Measurements from ENCODE around the gene WBP2NL.
A peak's percentile ranks its signal among the peaks of the same experiment; 100 is the strongest.

WBP2NL gene

DNA sequence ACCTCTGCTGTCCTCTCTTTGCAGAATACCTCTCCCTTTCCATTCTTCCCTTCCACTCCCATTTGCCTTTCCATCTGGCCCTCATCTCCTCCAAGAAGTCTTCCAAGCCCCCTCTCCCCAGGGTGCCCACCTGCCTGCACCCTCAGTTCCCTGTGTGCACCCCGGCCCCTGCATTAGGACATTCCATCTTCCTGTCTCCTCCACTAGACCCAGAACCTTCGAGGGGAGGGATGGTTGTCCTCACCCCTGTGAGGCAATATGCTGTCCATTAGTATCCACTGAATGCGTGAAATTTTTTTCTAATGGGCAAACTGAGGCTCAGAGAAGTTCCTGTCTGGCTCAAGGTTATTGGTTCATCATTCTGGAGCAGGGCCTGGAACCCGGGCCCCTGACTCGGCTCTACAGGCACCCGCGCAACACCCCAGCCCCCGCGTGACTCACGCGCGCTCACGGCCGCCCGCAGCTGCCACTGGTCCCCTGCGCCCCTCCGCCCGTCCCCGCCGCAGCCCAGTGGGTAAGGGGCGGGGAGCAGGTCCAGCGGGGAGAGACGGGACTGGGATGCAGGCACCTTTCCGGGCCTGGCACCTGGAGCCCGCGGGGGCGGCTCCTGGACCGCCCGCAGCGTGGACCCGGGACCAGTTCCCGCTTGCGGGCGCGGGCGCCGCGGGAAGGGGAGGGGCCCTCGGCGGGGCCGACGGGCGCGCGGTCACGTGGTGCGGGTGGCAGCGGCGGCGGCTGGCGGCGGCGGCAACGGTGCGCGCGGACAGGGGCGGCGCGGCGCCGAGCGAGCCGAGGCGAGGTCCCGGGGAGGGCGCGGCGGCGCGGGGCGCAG lies 22.3 kb upstream of the WBP2NL start:
- TF ChIP-seq FOXM1 (IDR thresholded peaks at IDR 0.05; ENCODE audit: borderline replicate concordance, low read depth) (no peak), CREB1 (IDR thresholded peaks at IDR 0.05; ENCODE audit: low read depth) (no peak), ZBTB7A (IDR thresholded peaks at IDR 0.05; ENCODE audit: low read depth) (0 out of 2 replicates have a peak, but pooled peaks have one; percentile 53), EP300 (IDR thresholded peaks at IDR 0.05; ENCODE audit: borderline replicate concordance) (no peak), REST (IDR thresholded peaks at IDR 0.05; ENCODE audit: low read depth) (no peak)
- TF ChIP-seq, protein P1, sequence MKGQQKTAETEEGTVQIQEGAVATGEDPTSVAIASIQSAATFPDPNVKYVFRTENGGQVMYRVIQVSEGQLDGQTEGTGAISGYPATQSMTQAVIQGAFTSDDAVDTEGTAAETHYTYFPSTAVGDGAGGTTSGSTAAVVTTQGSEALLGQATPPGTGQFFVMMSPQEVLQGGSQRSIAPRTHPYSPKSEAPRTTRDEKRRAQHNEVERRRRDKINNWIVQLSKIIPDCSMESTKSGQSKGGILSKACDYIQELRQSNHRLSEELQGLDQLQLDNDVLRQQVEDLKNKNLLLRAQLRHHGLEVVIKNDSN (IDR thresholded peaks at IDR 0.05) = peak; percentile 86
- TF ChIP-seq, protein P2, sequence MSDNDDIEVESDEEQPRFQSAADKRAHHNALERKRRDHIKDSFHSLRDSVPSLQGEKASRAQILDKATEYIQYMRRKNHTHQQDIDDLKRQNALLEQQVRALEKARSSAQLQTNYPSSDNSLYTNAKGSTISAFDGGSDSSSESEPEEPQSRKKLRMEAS (IDR thresholded peaks at IDR 0.05) = peak; percentile 23; the same call in 1 of the 2 replicates

DNA sequence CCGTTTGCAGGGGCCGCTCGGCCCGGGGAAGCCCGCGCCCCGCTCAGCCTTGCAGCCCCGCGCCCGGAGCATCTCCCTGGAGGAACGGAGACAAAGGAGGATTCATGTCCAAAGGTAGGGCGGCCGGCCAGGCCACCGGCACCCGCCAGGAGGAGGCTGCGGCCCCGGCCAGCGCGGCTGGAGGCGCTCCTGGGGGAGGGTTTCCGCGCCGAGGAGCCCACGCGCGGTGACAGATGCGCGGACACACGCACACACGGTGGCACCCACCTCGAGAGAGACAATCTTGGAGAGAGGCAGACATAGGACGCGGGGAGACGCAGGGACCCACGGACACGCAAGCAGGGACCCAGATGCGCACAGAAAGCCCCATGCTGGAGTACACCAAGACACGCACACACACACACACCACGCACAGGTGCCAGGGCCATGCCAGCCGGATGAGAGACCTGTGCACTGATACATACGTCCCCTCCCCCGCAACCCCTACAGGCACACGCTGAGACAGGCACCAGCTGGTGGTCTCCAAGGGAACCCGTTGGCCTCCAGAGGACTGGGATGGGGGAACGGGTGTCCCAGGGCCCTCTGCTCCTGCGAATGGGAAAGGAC lies 21.5 kb upstream of the WBP2NL start:
- no peak for TF ChIP-seq CREB1 (IDR thresholded peaks at IDR 0.05; ENCODE audit: low read depth)
- no peak for TF ChIP-seq RAD21 (IDR thresholded peaks at IDR 0.05; ENCODE audit: low read depth)

DNA sequence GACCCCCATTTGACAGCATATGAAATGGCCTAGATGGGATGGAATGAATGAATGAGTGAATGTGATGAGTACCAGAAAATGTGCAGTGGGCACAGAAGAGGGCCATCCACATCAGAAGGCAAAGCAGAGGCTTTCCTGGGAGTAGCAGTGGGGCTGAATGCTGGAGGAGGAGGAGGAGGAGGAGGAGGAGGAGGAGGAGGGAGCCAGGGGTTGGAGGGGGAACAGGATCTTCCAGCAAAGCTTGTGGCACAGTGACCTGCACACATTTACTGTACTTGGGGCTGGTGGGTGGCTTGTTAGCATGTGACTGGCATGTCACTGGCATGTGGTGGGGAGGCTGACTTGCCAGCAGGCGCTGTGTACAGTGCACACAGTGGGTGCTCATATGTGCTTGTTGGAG lies 19.9 kb upstream of the WBP2NL start:
- TF ChIP-seq YY1 (IDR thresholded peaks at IDR 0.05; ENCODE audit: low read depth) (no peak), ZBTB7A (IDR thresholded peaks at IDR 0.05; ENCODE audit: low read depth) (no peak), FOXM1 (IDR thresholded peaks at IDR 0.05; ENCODE audit: borderline replicate concordance, low read depth) (no peak), EGR1 (IDR thresholded peaks at IDR 0.05) (no peak), CEBPB (IDR thresholded peaks at IDR 0.05) (no peak), EP300 (IDR thresholded peaks at IDR 0.05; ENCODE audit: borderline replicate concordance) (no peak), TCF12 (IDR thresholded peaks at IDR 0.05; ENCODE audit: low read depth) (no peak), REST (IDR thresholded peaks at IDR 0.05; ENCODE audit: low read depth) (no peak), RAD21 (IDR thresholded peaks at IDR 0.05; ENCODE audit: low read depth) (no peak), CREB1 (IDR thresholded peaks at IDR 0.05; ENCODE audit: low read depth) (no peak), TAF1 (IDR thresholded peaks at IDR 0.05; ENCODE audit: low read depth) (no peak), TEAD4 (IDR thresholded peaks at IDR 0.05) (no peak), NFIC (IDR thresholded peaks at IDR 0.05) (no peak)
- TF ChIP-seq, protein P1 (IDR thresholded peaks at IDR 0.05) = no peak
- TF ChIP-seq, protein P2 (IDR thresholded peaks at IDR 0.05) = no peak

DNA sequence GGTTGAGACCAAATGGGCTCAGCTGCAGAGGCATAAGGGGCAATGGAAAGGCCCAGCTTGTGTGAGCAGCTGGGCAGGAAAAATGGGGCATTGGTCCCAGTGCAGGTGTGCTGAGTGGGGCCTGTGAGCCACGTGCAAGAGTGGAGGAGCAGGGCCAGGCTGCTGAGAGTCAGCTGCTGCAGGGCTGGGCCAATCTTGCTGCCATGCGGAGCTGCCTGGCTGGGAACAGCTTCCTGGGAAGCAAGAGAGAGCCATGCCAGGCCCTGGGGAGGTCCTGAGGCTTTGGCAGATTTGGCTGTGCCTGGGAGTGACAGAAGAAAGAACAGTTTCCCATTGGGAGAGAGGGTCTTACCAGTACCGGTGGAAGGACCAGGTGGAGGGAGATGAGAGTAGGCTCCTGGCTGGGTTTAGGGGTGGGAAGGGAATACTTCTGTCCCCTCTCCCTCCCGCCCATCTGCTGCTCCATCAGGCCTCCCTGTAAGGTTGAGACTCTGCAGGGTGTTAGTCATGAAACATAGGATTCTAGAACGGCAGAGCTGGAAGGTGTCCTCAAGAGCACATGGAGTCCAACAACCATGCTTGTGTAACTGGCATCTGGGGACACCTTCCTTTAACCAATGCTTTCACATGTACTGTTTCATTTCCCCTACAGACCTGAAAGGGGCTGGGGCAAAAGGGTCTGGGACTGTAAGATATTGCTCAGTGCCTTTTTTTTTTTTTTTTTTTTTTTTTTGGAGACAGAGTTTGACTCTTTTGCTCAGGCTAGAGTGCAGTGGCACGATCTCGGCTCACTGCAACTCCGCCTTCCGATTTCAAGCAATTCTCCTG lies 19.0 kb upstream of the WBP2NL start:
- TF ChIP-seq CEBPB (IDR thresholded peaks at IDR 0.05) (no peak), TAF1 (IDR thresholded peaks at IDR 0.05; ENCODE audit: low read depth) (no peak), REST (IDR thresholded peaks at IDR 0.05; ENCODE audit: low read depth) (no peak), RAD21 (IDR thresholded peaks at IDR 0.05; ENCODE audit: low read depth) (no peak), CREB1 (IDR thresholded peaks at IDR 0.05; ENCODE audit: low read depth) (no peak), TEAD4 (IDR thresholded peaks at IDR 0.05) (no peak), EGR1 (IDR thresholded peaks at IDR 0.05) (no peak), ZBTB7A (IDR thresholded peaks at IDR 0.05; ENCODE audit: low read depth) (no peak), FOXM1 (IDR thresholded peaks at IDR 0.05; ENCODE audit: borderline replicate concordance, low read depth) (no peak), NFIC (IDR thresholded peaks at IDR 0.05) (no peak), YY1 (IDR thresholded peaks at IDR 0.05; ENCODE audit: low read depth) (no peak), TCF12 (IDR thresholded peaks at IDR 0.05; ENCODE audit: low read depth) (no peak), EP300 (IDR thresholded peaks at IDR 0.05; ENCODE audit: borderline replicate concordance) (no peak)
- TF ChIP-seq, protein P2 (IDR thresholded peaks at IDR 0.05) = no peak
- TF ChIP-seq, protein P1 (IDR thresholded peaks at IDR 0.05) = no peak

All from Ishikawa (cell line).